ENCODE results near the gene MRPL52.
"Not testable (repeated sequence)": the region's sequence is repeated elsewhere in the genome, so short reads cannot be mapped to it uniquely, and the experiment has no call there.

The MRPL52 gene

DNA sequence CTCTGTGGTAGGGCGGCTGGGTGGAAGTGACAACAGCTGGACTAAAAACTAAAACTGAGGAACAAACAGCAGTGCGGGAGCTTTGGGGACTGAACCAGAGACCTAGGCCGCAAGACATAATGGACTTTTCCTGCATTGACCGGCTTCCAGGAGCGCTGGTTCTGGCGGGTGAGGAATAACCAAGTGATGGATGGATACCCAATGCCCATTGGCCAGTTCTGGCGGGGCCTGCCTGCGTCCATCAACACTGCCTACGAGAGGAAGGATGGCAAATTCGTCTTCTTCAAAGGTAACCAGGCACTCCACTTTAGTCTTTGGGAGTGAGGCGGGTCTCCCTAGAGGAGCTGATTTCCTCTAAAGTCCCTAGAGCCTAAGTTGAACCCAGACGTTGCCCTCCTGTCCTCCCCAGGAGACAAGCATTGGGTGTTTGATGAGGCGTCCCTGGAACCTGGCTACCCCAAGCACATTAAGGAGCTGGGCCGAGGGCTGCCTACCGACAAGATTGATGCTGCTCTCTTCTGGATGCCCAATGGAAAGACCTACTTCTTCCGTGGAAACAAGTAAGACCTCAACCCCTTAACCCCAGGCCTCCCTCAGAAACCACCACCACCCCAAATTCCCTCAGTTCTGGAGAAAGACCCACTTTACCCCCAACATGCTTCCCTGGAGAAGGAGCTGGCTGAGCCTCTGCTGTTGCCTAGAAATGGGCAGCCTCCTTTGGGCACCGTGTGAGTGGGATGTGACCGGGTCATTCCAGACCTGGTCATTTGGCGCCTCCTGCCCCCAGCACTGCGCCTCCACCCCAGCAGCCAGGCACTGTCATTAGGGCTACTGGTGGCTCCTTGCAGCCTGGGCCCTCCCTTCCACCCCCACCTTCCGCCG, 14.8 kb downstream of the MRPL52 start:
- H3K36me3 ChIP-seq, result no peaks in the 10 kb centered on the region

DNA sequence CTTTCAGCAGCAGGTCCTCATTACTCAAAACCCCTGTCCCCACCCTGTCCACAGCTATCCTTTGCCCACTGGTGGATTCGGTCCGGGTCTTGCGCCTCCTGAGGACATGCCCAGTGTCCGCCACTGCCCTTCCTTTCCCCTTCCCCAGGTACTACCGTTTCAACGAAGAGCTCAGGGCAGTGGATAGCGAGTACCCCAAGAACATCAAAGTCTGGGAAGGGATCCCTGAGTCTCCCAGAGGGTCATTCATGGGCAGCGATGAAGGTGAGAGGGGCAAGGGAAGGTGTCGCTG, 15.4 kb downstream of the MRPL52 start:
- H3K27ac ChIP-seq, result no peak overlapping the region
- no peaks in the 10 kb centered on the region for H3K9me3 ChIP-seq
- H3K27me3 ChIP-seq, result no peaks in the 10 kb centered on the region
- H3K36me3 ChIP-seq, result no peaks in the 10 kb centered on the region
- TF ChIP-seq Cebpa-rat (IDR thresholded peaks at IDR 0.05), result no peak
- H3K4me2 ChIP-seq, result no peak overlapping the region
- no peak overlapping the region for H3K9ac ChIP-seq
- H3K4me3 ChIP-seq, result no peak overlapping the region
- H4K20me1 ChIP-seq, result no peaks in the 10 kb centered on the region
- H3K4me1 ChIP-seq, result peaks cover 39% of the 10 kb centered on the region

More for the DNA sequence above, 14.8 kb downstream of the MRPL52 start:
- H3K9me3 ChIP-seq, result no peaks in the 10 kb centered on the region
- peaks cover 40% of the 10 kb centered on the region for H3K4me1 ChIP-seq
- H3K9ac ChIP-seq, result no peak overlapping the region
- peak overlapping the region; percentile 36 for H3K4me2 ChIP-seq
- H3K27ac ChIP-seq, result no peak overlapping the region
- H3K4me3 ChIP-seq, result no peak overlapping the region
- H4K20me1 ChIP-seq, result no peaks in the 10 kb centered on the region
- H3K27me3 ChIP-seq, result peaks cover 3% of the 10 kb centered on the region; the same call in 1 of the 2 replicates
- no peak for TF ChIP-seq Cebpa-rat (IDR thresholded peaks at IDR 0.05)

DNA sequence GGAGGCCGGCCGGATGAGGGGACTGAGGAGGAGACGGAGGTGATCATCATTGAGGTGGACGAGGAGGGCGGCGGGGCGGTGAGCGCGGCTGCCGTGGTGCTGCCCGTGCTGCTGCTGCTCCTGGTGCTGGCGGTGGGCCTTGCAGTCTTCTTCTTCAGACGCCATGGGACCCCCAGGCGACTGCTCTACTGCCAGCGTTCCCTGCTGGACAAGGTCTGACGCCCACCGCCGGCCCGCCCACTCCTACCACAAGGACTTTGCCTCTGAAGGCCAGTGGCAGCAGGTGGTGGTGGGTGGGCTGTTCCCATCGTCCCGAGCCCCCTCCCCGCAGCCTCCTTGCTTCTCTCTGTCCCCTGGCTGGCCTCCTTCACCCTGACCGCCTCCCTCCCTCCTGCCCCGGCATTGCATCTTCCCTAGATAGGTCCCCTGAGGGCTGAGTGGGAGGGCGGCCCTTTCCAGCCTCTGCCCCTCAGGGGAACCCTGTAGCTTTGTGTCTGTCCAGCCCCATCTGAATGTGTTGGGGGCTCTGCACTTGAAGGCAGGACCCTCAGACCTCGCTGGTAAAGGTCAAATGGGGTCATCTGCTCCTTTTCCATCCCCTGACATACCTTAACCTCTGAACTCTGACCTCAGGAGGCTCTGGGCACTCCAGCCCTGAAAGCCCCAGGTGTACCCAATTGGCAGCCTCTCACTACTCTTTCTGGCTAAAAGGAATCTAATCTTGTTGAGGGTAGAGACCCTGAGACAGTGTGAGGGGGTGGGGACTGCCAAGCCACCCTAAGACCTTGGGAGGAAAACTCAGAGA, 16.3 kb downstream of the MRPL52 start:
- H3K4me2 ChIP-seq, result peak overlapping the region; percentile 28
- H3K9me3 ChIP-seq, result no peaks in the 10 kb centered on the region
- peaks cover 42% of the 10 kb centered on the region for H3K4me1 ChIP-seq
- 0 out of 2 replicates have a peak overlapping the region, but pooled peaks have one; percentile 10 for H3K9ac ChIP-seq
- no peaks in the 10 kb centered on the region for H4K20me1 ChIP-seq
- H3K4me3 ChIP-seq, result no peak overlapping the region
- TF ChIP-seq Cebpa-rat (IDR thresholded peaks at IDR 0.05), result no peak
- H3K27me3 ChIP-seq, result no peaks in the 10 kb centered on the region
- H3K36me3 ChIP-seq, result no peaks in the 10 kb centered on the region
- no peak overlapping the region for H3K27ac ChIP-seq

DNA sequence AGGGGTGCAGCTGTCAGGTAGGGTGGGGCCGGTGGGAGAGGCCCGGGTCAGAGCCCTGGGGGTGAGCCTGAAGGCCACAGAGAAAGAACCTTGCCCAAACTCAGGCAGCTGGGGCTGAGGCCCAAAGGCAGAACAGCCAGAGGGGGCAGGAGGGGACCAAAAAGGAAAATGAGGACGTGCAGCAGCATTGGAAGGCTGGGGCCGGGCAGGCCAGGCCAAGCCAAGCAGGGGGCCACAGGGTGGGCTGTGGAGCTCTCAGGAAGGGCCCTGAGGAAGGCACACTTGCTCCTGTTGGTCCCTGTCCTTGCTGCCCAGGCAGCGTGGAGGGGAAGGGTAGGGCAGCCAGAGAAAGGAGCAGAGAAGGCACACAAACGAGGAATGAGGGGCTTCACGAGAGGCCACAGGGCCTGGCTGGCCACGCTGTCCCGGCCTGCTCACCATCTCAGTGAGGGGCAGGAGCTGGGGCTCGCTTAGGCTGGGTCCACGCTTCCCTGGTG, 17.2 kb downstream of the MRPL52 start:
- no peaks in the 10 kb centered on the region for H3K9me3 ChIP-seq
- 0 out of 2 replicates have a peak overlapping the region, but pooled peaks have one; percentile 13 for H3K27ac ChIP-seq
- peaks cover 49% of the 10 kb centered on the region for H3K4me1 ChIP-seq
- H3K36me3 ChIP-seq, result no peaks in the 10 kb centered on the region
- H3K4me2 ChIP-seq, result peak overlapping the region; percentile 28; the same call in 1 of the 2 replicates
- no peak overlapping the region for H3K4me3 ChIP-seq
- H4K20me1 ChIP-seq, result no peaks in the 10 kb centered on the region
- 0 out of 2 replicates have a peak overlapping the region, but pooled peaks have one; percentile 10 for H3K9ac ChIP-seq
- TF ChIP-seq Cebpa-rat (IDR thresholded peaks at IDR 0.05), result no peak
- no peaks in the 10 kb centered on the region for H3K27me3 ChIP-seq

DNA sequence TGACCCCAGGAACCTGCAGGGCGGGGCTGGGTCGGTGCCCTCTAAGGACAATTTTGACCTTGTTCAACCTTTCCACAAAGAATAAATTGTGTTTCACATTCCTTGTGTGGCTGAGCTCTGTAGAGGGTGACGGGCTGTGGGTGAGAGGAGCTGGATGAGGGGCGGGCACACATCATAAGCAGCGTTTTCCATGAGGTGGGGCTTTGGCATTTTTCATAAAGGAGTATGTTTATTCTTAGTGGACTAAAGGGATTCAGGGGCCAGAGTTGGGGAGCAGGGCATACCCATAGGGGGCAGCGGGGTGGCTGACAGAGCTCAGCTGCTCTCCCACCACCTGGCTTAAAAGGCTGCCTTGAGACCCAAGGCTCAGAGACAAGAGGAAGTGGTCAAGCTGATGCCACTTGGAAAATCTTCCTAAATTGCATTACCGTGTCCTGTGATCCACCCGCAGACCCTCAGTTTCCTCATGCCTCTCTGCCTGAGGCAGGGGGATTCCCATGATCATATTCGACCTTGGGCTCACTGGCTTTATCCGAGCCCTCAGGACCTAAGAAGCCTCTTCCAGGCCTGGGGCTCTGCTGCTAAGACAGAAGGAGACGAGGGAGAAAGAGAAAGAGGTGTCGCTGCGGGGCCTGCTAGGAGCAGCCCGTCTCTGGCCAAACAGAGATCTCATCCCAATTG, 18.1 kb downstream of the MRPL52 start:
- Histone ChIP-seq H3K9me3 (no peaks in the 10 kb centered on the region), H3K27ac (0 out of 2 replicates have a peak overlapping the region, but pooled peaks have one; percentile 23), H3K9ac (peak overlapping the region; percentile 43; the same call in 1 of the 2 replicates), H3K4me1 (peaks cover 55% of the 10 kb centered on the region), H3K36me3 (no peaks in the 10 kb centered on the region), H4K20me1 (no peaks in the 10 kb centered on the region), H3K4me3 (no peak overlapping the region), H3K4me2 (peak overlapping the region; percentile 55), H3K27me3 (no peaks in the 10 kb centered on the region)
- TF ChIP-seq Cebpa-rat (IDR thresholded peaks at IDR 0.05), result no peak

DNA sequence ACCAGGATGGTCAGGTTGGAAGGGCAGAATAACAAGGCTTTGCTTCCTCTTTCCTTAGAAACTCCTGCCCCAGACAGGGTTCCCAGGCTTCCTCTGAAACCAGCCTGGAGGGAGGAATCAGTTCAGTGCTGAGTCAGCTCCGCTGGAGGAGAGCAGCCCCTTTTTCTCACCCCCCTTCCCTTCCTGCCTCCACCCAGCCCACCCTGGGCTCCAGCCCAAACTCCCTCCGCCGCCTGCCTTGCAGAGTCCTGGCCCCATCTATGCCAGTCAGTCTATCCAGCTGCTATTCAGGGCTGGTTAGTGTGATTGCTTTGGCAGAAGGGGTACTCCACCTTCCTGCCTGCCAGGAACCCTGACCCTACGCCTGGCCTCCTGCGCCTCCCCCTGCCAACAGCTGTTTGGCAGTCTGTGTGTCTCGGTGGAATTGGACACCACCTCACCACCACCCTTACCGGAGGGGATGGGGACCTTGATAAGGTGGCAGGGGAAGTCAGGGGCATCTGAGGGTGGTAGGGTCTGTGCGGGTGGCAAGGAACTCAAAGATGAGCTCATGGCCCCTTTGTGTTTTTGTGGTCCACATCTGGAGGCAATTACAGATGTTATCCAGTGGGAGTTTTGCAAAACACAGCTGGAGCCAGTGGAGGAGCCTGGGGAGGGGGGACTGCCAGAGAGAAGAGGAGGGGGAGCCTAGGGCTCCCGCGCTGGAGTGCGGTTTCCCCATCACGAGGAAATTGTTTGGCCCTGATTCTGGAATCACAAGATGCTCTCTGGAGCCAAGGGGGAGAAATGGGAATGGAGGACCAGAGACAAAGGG, 18.9 kb downstream of the MRPL52 start:
- Histone ChIP-seq H3K36me3 (no peaks in the 10 kb centered on the region), H3K9ac (peak overlapping the region; percentile 43; the same call in 1 of the 2 replicates), H3K4me1 (peaks cover 62% of the 10 kb centered on the region), H4K20me1 (no peaks in the 10 kb centered on the region), H3K4me2 (peak overlapping the region; percentile 55), H3K27me3 (no peaks in the 10 kb centered on the region), H3K9me3 (no peaks in the 10 kb centered on the region), H3K27ac (0 out of 2 replicates have a peak overlapping the region, but pooled peaks have one; percentile 23), H3K4me3 (no peak overlapping the region)
- no peak for TF ChIP-seq Cebpa-rat (IDR thresholded peaks at IDR 0.05)

DNA sequence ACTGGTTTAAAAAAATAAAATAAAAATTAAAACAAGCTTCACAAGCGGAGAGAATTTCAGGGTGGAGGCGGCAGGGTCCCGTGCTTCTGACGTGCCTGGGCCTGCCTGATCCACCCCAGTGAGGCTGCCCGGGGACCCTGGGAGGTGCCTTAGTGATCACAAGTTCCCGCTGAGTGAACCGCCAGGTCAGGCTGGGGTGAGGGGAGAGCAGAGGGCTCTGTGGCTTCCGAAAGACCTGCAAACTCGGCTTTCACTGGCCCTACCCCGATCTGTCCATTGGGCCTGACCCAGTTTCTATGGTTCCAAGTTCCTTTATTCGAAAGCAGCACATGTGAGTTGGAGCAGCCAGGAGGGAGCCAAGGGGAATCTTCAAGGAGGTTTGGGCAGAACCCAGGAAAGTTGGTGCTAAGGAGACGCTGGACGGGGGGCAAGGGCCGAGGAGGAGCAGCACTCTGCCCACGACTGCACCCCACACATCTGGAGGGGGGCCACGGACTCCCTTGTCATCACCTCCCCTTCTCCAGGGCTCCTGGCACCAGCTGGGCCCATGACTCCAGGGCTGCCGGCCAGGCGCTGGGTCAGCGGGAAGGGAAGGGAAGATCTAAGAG, 19.6 kb downstream of the MRPL52 start:
- Histone ChIP-seq H3K4me2 (peak overlapping the region; percentile 55; the same call in 1 of the 2 replicates), H3K4me3 (no peak overlapping the region), H3K27me3 (no peaks in the 10 kb centered on the region), H4K20me1 (no peaks in the 10 kb centered on the region), H3K9ac (no peak overlapping the region), H3K9me3 (no peaks in the 10 kb centered on the region), H3K27ac (0 out of 2 replicates have a peak overlapping the region, but pooled peaks have one; percentile 23), H3K36me3 (no peaks in the 10 kb centered on the region), H3K4me1 (peaks cover 60% of the 10 kb centered on the region)
- TF ChIP-seq Cebpa-rat (IDR thresholded peaks at IDR 0.05), result no peak

DNA sequence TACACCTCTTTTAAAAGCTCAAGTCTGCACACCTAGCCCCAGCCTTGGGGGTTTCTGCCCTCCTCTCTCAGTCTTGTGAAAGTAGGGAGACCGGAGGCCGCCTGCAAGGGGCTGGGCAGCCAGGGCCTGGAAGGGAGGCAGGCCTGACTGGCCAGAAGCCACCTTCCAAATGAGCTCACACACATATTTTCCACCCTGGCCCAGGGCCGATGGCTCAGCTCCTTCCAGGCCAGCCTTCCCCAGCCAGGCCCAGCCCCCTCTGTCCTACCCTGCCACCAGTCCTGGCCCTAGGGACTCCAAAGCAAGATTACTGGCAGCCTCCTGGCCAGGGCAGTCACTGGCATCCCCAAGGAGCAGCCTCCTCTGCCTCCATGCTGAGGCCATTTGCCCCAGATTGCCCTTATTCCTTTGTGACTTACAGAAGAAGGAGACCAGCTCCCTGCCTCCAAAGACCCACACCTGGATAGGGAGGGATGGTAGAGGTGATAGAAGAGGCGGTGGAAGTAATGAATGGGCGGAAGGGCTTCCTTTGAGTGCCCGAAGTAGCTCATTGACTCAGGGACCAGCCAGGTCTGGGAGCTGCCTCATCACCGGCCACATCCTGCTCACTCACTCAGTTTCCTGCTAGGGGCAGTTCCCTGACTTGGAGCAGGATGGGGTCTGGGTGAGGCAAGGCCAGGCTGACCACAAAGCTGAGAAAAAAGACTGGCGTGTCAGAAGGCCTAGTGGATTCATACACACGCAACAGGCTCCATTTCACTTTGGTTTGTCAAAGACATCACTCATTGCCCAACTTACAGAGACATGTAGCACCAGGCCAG, 21.5 kb downstream of the MRPL52 start:
- no peak for TF ChIP-seq Cebpa-rat (IDR thresholded peaks at IDR 0.05)
- no peaks in the 10 kb centered on the region for H4K20me1 ChIP-seq
- H3K4me3 ChIP-seq, result no peak overlapping the region
- peaks cover 50% of the 10 kb centered on the region for H3K4me1 ChIP-seq
- no peaks in the 10 kb centered on the region for H3K9me3 ChIP-seq
- H3K27me3 ChIP-seq, result no peaks in the 10 kb centered on the region
- H3K4me2 ChIP-seq, result peak overlapping the region; percentile 34
- H3K36me3 ChIP-seq, result no peaks in the 10 kb centered on the region
- no peak overlapping the region; the same call in 1 of the 2 replicates for H3K9ac ChIP-seq
- H3K27ac ChIP-seq, result peak overlapping the region; percentile 51

DNA sequence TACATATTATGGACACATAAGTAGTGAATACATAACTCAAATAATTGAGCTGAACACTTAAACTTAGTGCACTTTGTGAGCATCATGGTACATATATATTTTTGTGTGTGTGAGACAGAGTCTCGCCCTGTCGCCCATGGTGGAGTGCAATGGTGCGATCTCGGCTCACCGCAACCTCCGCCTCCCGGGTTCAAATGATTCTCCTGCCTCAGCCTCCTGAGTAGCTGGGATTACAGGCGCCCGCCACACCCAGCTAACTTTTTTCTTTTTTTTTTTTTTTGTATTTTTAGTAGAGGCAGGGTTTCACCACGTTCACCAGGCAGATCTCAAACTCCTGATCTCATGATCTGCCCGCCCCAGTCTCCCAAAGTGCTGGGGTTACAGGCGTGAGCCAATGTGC, 22.5 kb downstream of the MRPL52 start:
- peaks cover 41% of the 10 kb centered on the region for H3K4me1 ChIP-seq
- 0 out of 2 replicates have a peak overlapping the region, but pooled peaks have one; percentile 75 for H3K9ac ChIP-seq
- not testable (repeated sequence) for H3K27me3 ChIP-seq, H4K20me1 ChIP-seq, H3K9me3 ChIP-seq, H3K4me2 ChIP-seq, H3K27ac ChIP-seq, H3K36me3 ChIP-seq, H3K4me3 ChIP-seq

Measured in BLaER1 (cell line).